Neuronal stem cell (in vitro differentiated cells): ENCODE data around the gene MAPK7.

Experiments
- DNase-seq: peaks from one replicate; pipeline ENCODE4 v3.0.0-alpha.2; 2013; ENCODE audit warnings: low spot score
- H2AFZ ChIP-seq: one replicate; pipeline ENCODE4 v1.6.1; 2013; ENCODE audit warnings: mild to moderate bottlenecking, low read length, inconsistent platforms
- H2AK5ac ChIP-seq: 2 replicates; pipeline ENCODE4 v1.6.1; 2013; ENCODE audit warnings: low read depth, mild to moderate bottlenecking, inconsistent platforms, low read length, moderate library complexity, mixed read lengths
- H2BK120ac ChIP-seq: 2 replicates; pipeline ENCODE4 v1.6.1; 2013; ENCODE audit warnings: low read depth, mild to moderate bottlenecking, inconsistent platforms, low read length, moderate library complexity, mixed read lengths
- H2BK12ac ChIP-seq: one replicate; pipeline ENCODE4 v1.6.1; 2013; ENCODE audit warnings: low read length, inconsistent platforms
- H2BK15ac ChIP-seq: 2 replicates; pipeline ENCODE4 v1.6.1; 2013; ENCODE audit warnings: mild to moderate bottlenecking, low read length, inconsistent platforms, mixed read lengths
- H2BK5ac ChIP-seq: one replicate; pipeline ENCODE4 v1.6.1; 2013; ENCODE audit warnings: inconsistent platforms, mild to moderate bottlenecking, low read length, moderate library complexity
- H3K14ac ChIP-seq: one replicate; pipeline ENCODE4 v1.6.1; 2013; ENCODE audit warnings: low read length, inconsistent platforms
- H3K18ac ChIP-seq: 2 replicates; pipeline ENCODE4 v1.6.1; 2013; ENCODE audit warnings: low read length, inconsistent platforms
- H3K23ac ChIP-seq: 2 replicates; pipeline ENCODE4 v1.6.1; 2013; ENCODE audit warnings: low read depth, mild to moderate bottlenecking, mixed read lengths, low read length, inconsistent platforms; ENCODE audit not compliant: poor library complexity
- H3K27ac ChIP-seq: replicated peaks from 3 replicates; pipeline ENCODE4 v1.5.1; 2013; ENCODE audit warnings: low read length, inconsistent platforms
- H3K27me3 ChIP-seq, 3 experiments: 2 replicates each; pipeline ENCODE4 v1.6.1; 2013; ENCODE audit warnings: low read length in 3 of 3, mild to moderate bottlenecking in 2 of 3, inconsistent platforms in 1 of 3, low read depth in 1 of 3, mixed read lengths in 1 of 3, moderate library complexity in 1 of 3; ENCODE audit not compliant: control insufficient read depth in 3 of 3, insufficient read depth in 3 of 3
- H3K36me3 ChIP-seq, 2 donors: replicated peaks in 1 of 2; 2 replicates each; pipeline ENCODE4 v1.6.1; 2013; ENCODE audit warnings: low read length in 2 of 2; ENCODE audit not compliant: control insufficient read depth in 2 of 2, insufficient read depth in 2 of 2
- H3K4ac ChIP-seq: 2 replicates; pipeline ENCODE4 v1.6.1; 2013; ENCODE audit warnings: inconsistent platforms, mild to moderate bottlenecking, low read length, moderate library complexity
- H3K4me1 ChIP-seq, 2 donors: 1 replicate in 1 of 2; 2 replicates in 1 of 2; pipeline ENCODE4 v1.6.1; 2013; ENCODE audit warnings: low read length in 2 of 2, low read depth in 1 of 2; ENCODE audit not compliant: control insufficient read depth in 2 of 2, insufficient read depth in 1 of 2
- H3K4me2 ChIP-seq: one replicate; pipeline ENCODE4 v1.6.1; 2013; ENCODE audit warnings: mild to moderate bottlenecking, low read length, inconsistent platforms; ENCODE audit not compliant: insufficient read depth, poor library complexity, severe bottlenecking
- H3K4me3 ChIP-seq, 2 donors: 2 replicates each; pipeline ENCODE4 v1.5.1; 2013; ENCODE audit warnings: low read length in 2 of 2, mild to moderate bottlenecking in 2 of 2, inconsistent platforms in 1 of 2, moderate library complexity in 1 of 2
- H3K79me1 ChIP-seq: one replicate; pipeline ENCODE4 v1.6.1; 2013; ENCODE audit warnings: low read depth, mild to moderate bottlenecking, inconsistent platforms, low read length, moderate library complexity
- H3K9ac ChIP-seq: one replicate; pipeline ENCODE4 v1.6.1; 2013; ENCODE audit warnings: mild to moderate bottlenecking, low read depth, low read length, inconsistent platforms; ENCODE audit not compliant: poor library complexity
- H3K9me3 ChIP-seq, 2 donors: replicated peaks in 1 of 2; 2 replicates each; pipeline versions ENCODE3 to v1.6.1; 2013; ENCODE audit warnings: low read length in 2 of 2, mild to moderate bottlenecking in 2 of 2, inconsistent platforms in 1 of 2, low read depth in 1 of 2, mixed read lengths in 1 of 2, moderate library complexity in 1 of 2; ENCODE audit not compliant: control insufficient read depth in 2 of 2, insufficient read depth in 1 of 2
- H4K8ac ChIP-seq: one replicate; pipeline ENCODE4 v1.6.1; 2013; ENCODE audit warnings: low read depth, mild to moderate bottlenecking, inconsistent platforms, low read length, moderate library complexity
- H4K91ac ChIP-seq: one replicate; pipeline ENCODE4 v1.6.1; 2013; ENCODE audit warnings: low read length, low read depth, mild to moderate bottlenecking, inconsistent platforms; ENCODE audit not compliant: poor library complexity
- WGBS, 2 donors: extraction: QIAGEN DNeasy Blood & Tissue Kit; methylation state at CpG; one replicate each; pipeline ENCODE4 v1.1.7; 2013; ENCODE audit warnings: missing lambda C conversion rate in 2 of 2, mixed read lengths in 1 of 2; ENCODE audit not compliant: insufficient read length in 2 of 2, insufficient replicate concordance in 1 of 2; ENCODE audit errors: extremely low coverage in 2 of 2; 5-methylcytosine and 5-hydroxymethylcytosine counted together

MAPK7 gene

DNA sequence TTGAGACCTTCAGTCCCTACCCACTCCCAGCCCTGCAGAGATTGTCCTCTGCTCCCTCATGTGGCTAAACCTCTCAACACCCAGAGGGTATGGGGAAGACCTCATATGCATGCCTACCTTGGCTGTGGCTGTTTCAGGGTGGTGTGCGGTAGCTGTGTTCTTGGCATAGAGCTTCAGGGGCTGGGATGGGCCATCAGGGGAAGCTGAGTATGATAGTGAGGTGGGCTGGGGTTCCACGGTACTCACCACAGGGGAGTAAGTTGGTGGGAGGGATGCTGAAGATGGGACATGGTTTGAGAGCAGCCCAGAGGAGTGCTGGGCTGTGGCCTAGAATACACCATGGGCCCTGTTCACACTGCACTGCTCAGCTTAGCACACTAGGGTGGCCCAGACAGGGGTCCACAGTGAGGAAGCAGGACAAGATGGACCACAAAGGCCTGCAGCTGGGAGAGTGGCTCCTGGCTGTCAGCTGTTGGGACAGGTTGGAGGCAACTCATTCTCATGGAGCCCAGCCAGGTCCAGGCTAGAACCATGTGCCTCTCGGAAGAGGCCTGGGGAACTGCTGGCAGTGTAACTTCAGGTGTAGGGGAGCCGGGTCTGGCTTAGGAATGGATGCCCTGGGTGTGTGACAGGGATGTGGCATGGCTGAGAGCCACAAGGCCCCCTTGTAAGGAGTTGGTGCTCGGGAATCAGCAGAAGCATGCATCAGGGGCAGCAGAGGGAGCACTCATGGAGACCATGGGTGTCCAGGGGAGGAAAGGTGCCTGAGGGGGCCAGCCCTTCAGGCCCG lies 5.6 kb downstream of the MAPK7 start:
- no peak overlapping the region for H2BK15ac ChIP-seq
- no peak overlapping the region for H3K9ac ChIP-seq
- no peak overlapping the region for H3K14ac ChIP-seq
- no peak overlapping the region for H3K4me2 ChIP-seq
- H3K4me1 ChIP-seq: peaks cover 19 to 25% of the 10 kb centered on the region in 2 donors
- no peak overlapping the region for H2BK5ac ChIP-seq
- no peak overlapping the region for H2BK120ac ChIP-seq
- H4K91ac ChIP-seq: no peak overlapping the region
- H3K27me3 ChIP-seq: no peaks in the 10 kb centered on the region
- H3K27ac ChIP-seq: no peak overlapping the region
- no peak overlapping the region for H2AK5ac ChIP-seq
- H4K8ac ChIP-seq: no peak overlapping the region
- no peak overlapping the region for H3K4me3 ChIP-seq
- no peak overlapping the region for H3K4ac ChIP-seq
- WGBS, 2 donors: no CpG with 5 or more reads among the region's 6 CpGs
- H3K79me1 ChIP-seq: peaks cover 9% of the 10 kb centered on the region
- H3K18ac ChIP-seq: no peak overlapping the region
- H3K23ac ChIP-seq: peak overlapping the region; percentile 66
- peaks cover 50 to 68% of the 10 kb centered on the region in 2 donors for H3K36me3 ChIP-seq
- no peak overlapping the region for H2AFZ ChIP-seq
- DNase-seq: no peak
- H3K9me3 ChIP-seq: no peaks in the 10 kb centered on the region
- H2BK12ac ChIP-seq: no peak overlapping the region

GRCh38 chr17:19384723-19385391 lies 6.6 kb downstream of the MAPK7 start:
- no peak overlapping the region for H3K4me2 ChIP-seq
- peaks cover 46 to 59% of the 10 kb centered on the region in 2 donors for H3K36me3 ChIP-seq
- no peak for DNase-seq
- peaks cover 0 to 6% (median 0%) of the 10 kb centered on the region in 3 experiments for H3K27me3 ChIP-seq
- H2BK120ac ChIP-seq: no peak overlapping the region
- H3K4ac ChIP-seq: no peak overlapping the region
- no peak overlapping the region for H4K8ac ChIP-seq
- no peak overlapping the region for H2AFZ ChIP-seq
- no peak overlapping the region for H2BK12ac ChIP-seq
- H3K18ac ChIP-seq: no peak overlapping the region
- no peak overlapping the region for H4K91ac ChIP-seq
- H3K14ac ChIP-seq: no peak overlapping the region
- peaks cover 11 to 17% of the 10 kb centered on the region in 2 donors for H3K4me1 ChIP-seq
- no peak overlapping the region for H2BK15ac ChIP-seq
- no CpG with 5 or more reads among the region's 16 CpGs for WGBS, 2 donors
- no peak overlapping the region for H3K4me3 ChIP-seq
- H3K9me3 ChIP-seq: no peaks in the 10 kb centered on the region
- no peak overlapping the region for H3K27ac ChIP-seq
- peaks cover 7% of the 10 kb centered on the region for H3K79me1 ChIP-seq
- no peak overlapping the region for H2AK5ac ChIP-seq
- H2BK5ac ChIP-seq: no peak overlapping the region
- H3K9ac ChIP-seq: no peak overlapping the region
- H3K23ac ChIP-seq: no peak overlapping the region

- no peak overlapping the region for H3K9ac ChIP-seq
- peaks cover 11 to 19% of the 10 kb centered on the region in 2 donors for H3K4me1 ChIP-seq
- no peak overlapping the region for H3K4me3 ChIP-seq
- H3K4ac ChIP-seq: no peak overlapping the region
- no peak overlapping the region for H3K14ac ChIP-seq
- peaks cover 0 to 11% (median 0%) of the 10 kb centered on the region in 3 experiments for H3K27me3 ChIP-seq
- WGBS, 2 donors: no CpG with 5 or more reads among the region's 9 CpGs
- H4K91ac ChIP-seq: no peak overlapping the region
- H2BK12ac ChIP-seq: no peak overlapping the region
- H3K27ac ChIP-seq: no peak overlapping the region
- H4K8ac ChIP-seq: no peak overlapping the region
- no peak for DNase-seq
- H3K9me3 ChIP-seq: no peaks in the 10 kb centered on the region
- no peak overlapping the region for H3K23ac ChIP-seq
- no peak overlapping the region for H2BK5ac ChIP-seq
- peaks cover 7% of the 10 kb centered on the region for H3K79me1 ChIP-seq
- no peak overlapping the region for H3K18ac ChIP-seq
- no peak overlapping the region for H2BK120ac ChIP-seq
- peaks cover 40 to 52% of the 10 kb centered on the region in 2 donors for H3K36me3 ChIP-seq
- H2AK5ac ChIP-seq: no peak overlapping the region
- no peak overlapping the region for H3K4me2 ChIP-seq
- H2AFZ ChIP-seq: no peak overlapping the region
- H2BK15ac ChIP-seq: no peak overlapping the region
Measured at GRCh38 chr17:19385521-19385983, 7.3 kb downstream of the MAPK7 start.
